Medulla oblongata (tissue), 1 donor: ENCODE results near the gene E4F1.
"Not testable (repeated sequence)": the region's sequence is repeated elsewhere in the genome, so short reads cannot be mapped to it uniquely, and the experiment has no call there.

Experiments
- DNase-seq: peaks from one replicate; pipeline ENCODE4 v3.0.0-alpha.2; 2015; ENCODE audit errors: extremely low spot score

The E4F1 gene

DNA sequence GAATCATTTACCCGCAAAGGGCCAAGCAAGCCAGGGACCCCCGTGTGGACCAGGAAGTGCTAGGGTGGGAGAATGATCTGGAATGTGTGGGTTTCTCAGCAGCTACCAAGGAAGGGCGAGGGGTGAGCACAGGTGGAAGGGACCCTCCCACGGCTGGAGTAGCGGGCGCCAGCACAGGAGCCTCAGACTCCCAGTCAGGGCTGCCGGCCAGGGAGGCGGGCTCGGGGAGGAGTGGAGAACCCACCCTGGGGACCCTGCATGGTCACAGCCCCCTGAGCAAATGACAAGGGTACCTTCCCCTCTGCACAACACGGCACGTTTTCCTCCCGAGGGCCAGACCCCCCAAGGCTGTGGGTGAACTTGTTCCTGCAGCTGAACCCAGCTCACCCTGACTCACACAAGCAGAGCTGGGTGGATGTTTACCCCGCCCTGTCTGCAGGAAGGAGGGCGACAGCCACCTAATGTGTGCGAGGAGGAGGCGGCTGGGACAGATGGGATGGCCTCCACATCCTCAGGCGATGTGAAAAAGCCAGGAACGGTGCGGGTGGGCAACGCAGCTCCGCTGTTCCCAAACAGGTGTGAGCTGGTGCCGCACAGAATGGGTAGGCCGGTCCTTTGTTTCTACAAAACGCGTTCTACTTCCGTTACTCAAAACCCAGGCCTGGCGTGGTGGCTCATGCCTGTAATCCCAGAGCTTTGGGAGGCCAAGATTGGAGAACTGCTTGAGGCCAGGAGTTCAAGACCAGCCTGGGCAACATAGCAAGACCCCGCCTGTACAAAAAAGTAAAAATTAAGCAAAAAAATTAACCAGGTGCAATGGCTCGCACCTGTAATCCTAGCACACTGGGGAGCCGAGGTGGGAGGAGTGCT is 21.8 kb downstream of the E4F1 start:
- DNase-seq: no peak

- DNase-seq: no peak
Observed at GRCh38 chr16:2246301-2246885, 23.0 kb downstream of the E4F1 start.

DNA sequence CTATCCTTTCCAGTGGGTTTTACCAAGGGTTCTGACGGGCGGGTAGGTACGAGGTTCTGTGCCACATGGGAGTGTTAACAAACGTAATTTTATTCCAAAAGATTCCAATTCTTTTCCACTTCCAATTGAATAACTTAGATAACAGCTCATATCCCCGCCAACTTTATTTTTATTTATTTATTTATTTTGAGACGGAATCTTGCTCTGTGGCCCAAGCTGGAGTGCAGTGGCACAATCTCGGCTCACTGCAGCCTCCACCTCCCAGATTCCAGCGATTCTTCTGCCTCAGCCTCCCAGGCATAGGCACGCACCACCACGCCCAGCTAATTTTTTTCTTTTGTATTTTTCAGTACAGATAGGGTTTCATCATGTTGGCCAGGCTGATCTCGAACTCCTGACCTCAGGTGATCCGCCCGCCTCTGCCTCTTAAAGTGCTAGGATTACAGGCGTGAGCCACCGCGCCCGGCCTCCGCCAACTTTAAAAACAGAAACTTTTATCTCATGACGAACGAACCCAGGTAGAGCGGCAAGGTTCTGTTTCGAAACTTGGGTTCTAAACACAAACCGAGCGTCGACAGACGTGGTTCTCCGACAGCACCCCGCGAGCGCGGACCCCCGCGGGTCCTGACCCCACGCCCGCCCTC is 27.4 kb downstream of the E4F1 start:
- DNase-seq: no peak

GRCh38 chr16:2251296-2252111 is 28.1 kb downstream of the E4F1 start, which contains the start of gene ECI1:
Gene ECI1 (minus strand): TSS chr16:2251587. CDS start chr16:2251566, 21 bp downstream.
- DNase-seq: peak; percentile 96

DNA sequence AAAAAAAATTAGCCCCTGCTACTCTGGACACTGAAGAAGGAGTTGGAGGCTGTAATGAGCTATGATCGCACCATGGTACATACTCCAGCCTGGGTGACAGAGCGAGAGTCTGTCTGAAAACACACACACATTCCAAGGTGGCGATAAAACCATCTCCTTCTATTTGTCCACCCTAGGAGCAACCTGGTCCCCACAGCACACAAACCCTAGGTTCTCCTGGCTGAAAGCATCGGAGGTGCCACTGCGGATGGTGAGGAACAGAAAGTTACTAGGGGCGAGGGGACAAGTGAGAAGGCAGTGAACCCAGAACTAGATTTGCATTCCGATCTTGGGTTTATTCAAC is 29.4 kb downstream of the E4F1 start:
- DNase-seq: no peak

- DNase-seq: no peak
Observed at GRCh38 chr16:2253293-2253692, 29.9 kb downstream of the E4F1 start.

GRCh38 chr16:2256531-2257140 is 33.2 kb downstream of the E4F1 start:
- no peak for DNase-seq

DNA sequence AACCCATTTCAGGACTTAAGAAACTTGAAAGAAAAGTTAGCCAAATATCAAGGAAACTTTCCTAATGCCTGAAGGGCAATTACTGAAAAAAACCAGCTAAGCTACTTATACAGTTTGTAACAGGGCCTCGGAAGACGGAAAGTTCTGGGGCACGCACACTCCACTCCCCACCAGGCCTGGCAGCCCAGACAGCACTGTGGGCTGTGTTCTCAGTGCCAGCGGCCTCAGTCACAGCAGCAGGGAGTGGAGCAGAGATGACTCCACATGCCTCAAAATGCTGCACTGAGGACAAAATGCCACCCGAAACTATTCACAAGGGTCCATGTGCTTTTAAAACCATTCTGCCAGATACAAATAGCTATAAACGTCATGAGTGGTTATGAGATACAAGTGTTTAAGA is 34.3 kb downstream of the E4F1 start:
- no peak for DNase-seq

- not testable (repeated sequence) for DNase-seq
Observed at GRCh38 chr16:2258530-2258929, 35.1 kb downstream of the E4F1 start.

- no peak for DNase-seq
Observed at GRCh38 chr16:2260250-2260649, 36.9 kb downstream of the E4F1 start.

GRCh38 chr16:2263026-2263425 is 39.6 kb downstream of the E4F1 start:
- not testable (repeated sequence) for DNase-seq

GRCh38 chr16:2266887-2267286 is 43.5 kb downstream of the E4F1 start:
- not testable (repeated sequence) for DNase-seq

GRCh38 chr16:2267505-2267912 is 44.1 kb downstream of the E4F1 start:
- DNase-seq: not testable (repeated sequence)

DNA sequence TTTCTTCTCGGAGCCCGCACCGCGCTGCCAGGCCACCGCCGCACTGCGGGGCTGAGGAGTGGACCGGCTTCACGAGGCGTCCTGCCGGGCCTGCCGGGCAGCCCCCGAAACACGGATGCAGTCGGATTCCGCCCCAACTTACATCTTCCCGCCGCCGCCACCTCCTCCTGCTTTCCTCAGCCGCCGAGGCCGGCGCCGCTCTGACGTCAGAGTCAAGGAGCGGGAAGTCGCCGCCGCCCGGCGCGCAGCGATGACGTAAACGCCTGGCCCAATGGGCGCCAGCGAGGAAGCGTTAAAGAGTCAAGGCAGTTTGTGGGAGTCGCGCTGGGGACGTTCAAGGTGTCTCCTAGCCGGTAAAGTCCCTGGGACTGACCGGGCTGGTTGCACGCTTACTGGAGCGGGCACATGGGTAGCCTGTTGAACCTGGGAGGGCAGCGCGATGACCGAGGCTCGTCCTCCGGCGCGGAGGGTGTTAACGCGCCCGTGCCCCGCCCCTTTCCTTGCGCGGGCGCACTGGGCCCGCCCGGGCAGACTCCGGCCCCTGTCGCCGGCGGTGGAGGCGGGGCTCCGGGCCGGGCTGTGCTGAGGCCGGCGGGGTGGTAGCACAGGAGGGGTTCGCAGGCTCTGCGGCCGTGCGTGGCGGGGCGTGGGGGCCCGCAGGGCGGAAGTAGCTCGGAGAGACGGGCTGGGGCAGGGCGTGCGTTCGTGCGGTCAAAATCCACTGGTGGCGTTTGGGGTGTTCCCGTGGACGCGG is 44.7 kb downstream of the E4F1 start, which contains the start of gene RNPS1:
Gene RNPS1, minus strand, starts transcription at position 214 of the 754 bp plus-strand sequence. CDS start 3,483 bp downstream, outside the sequence.
- peak; percentile 96 for DNase-seq

- DNase-seq: no peak
Observed at GRCh38 chr16:2270070-2270462, 46.7 kb downstream of the E4F1 start.

DNA sequence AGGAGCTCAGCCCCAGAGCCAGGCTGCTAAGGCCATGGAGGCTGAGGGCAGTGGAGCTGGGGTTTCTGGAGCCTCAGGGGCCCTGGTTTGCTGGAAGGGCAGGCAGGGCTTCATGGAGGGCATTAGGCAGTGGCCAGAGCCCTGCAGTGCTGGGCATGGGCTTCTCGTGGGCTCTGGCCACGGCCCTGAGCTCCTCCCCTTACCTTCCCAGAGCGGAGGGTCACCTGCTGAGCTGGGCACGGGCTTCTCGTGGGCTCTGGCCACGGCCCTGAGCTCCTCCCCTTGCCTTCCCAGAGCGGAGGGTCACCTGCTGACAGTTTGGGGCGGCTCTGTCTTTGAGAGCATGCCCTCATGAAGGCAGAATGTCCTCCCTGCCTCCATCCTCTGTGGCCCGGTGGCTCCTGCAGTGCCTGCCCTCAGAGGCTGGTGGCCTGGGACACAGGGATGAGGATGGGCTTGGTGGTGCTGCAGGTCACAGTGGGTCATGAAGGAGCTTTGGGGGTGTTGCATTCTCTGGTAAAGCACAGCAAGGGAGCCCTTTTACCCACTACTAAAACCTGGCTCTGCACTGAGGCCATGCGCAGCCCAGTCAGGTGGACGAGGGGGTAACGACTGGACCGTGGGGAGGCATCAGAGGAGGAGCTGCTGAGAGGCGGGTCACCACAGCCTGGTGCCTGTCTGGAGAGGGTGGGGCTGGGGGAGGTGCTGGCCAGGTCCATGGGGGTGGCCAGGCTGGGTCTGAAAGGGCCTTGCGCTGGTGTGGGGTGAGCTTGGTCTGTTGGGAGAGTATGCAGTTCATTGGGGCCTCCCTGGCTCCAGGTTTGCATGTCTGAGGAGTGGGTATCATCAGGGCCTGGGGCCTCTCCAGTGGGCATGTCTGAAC is 47.4 kb downstream of the E4F1 start:
- no peak for DNase-seq

DNA sequence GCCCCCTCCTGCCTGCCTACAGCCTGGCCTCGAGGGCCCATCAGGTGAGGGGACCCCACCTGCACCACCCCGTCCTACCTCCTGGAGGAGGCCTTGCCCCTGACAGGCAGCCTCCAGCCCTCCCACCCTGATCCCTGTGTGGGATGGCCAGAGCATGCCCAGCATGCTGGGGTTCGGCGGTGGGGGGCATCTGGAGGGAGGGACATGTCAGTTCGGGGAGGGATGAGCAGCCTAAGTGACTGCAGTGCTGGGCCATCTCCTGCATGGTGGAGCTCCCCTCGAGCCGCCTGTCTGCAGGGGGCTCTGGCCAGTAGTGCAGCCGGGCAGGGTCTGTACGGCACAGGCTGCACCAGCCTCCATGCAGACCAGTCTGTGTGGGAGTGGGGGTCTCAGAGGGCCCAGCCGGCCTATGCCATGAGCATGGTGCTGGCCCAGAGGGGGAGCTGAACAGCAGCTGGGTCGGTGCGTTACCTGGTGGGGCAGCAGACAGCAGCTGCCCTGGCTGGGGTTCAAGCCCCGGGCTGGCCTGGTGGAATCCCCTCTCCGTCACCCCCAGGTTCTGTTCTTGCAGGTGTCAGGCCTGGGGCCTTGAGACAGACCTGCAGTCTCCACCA is 48.6 kb downstream of the E4F1 start:
- DNase-seq: no peak

- no peak for DNase-seq
Observed at GRCh38 chr16:2273484-2273883, 50.1 kb downstream of the E4F1 start.

- DNase-seq: no peak
Observed at GRCh38 chr16:2273931-2274330, 50.5 kb downstream of the E4F1 start.
